Keratinocyte (primary cell): Measurements from ENCODE around the gene LEMD1. TPM values are rescaled to one million over a fixed set of nuclear protein-coding genes. Genes with fewer than 3 reads are reported as not detected.

Experiments used
- DNase-seq: peaks from one replicate; pipeline ENCODE4 v3.0.0-alpha.2; 2011; ENCODE audit warnings: low read depth, missing footprints, low spot score
- FAIRE-seq: peaks from 2 replicates; lab custom pipeline; 2011; peaks lifted over from hg19 to GRCh38; lab: Jason Lieb, UNC
- H2AFZ ChIP-seq: 2 replicates; pipeline ENCODE4 v1.6.0; 2012; ENCODE audit warnings: low read length, control low read depth, inconsistent platforms; ENCODE audit not compliant: control insufficient read depth
- H3K27ac ChIP-seq: 2 replicates; pipeline ENCODE4 v1.5.1; 2011; ENCODE audit warnings: low read length; ENCODE audit not compliant: control insufficient read depth, insufficient read depth
- H3K27me3 ChIP-seq: 3 replicates; pipeline ENCODE4 v1.6.0; 2011; ENCODE audit warnings: low read length; ENCODE audit not compliant: control insufficient read depth, insufficient read depth; ENCODE audit errors: extremely low read depth
- H3K36me3 ChIP-seq, 2 experiments: 2 replicates in 1 of 2; 3 replicates in 1 of 2; pipeline ENCODE4 v1.5.1; 2011; ENCODE audit warnings: low read length in 2 of 2, mild to moderate bottlenecking in 1 of 2; ENCODE audit not compliant: control insufficient read depth in 2 of 2, insufficient read depth in 2 of 2; ENCODE audit errors: extremely low read depth in 1 of 2
- H3K4me1 ChIP-seq: 3 replicates; pipeline ENCODE4 v1.5.1; 2011; ENCODE audit warnings: low read length; ENCODE audit not compliant: control insufficient read depth, insufficient read depth; ENCODE audit errors: extremely low read depth
- H3K4me2 ChIP-seq: 3 replicates; pipeline ENCODE4 v1.6.0; 2011; ENCODE audit warnings: low read depth, low read length; ENCODE audit not compliant: control insufficient read depth, insufficient read depth; ENCODE audit errors: extremely low read depth
- H3K4me3 ChIP-seq, 3 experiments: fragments of 200-600 bp in 1 of 3; sonication (generic) in 1 of 3; 2 replicates in 2 of 3; 3 replicates in 1 of 3; pipeline ENCODE4 v1.5.1; 2011 to 2016; ENCODE audit warnings: low read length in 3 of 3, mild to moderate bottlenecking in 3 of 3, control low read depth in 2 of 3, inconsistent platforms in 1 of 3, low read depth in 1 of 3, mixed read lengths in 1 of 3, mixed run types in 1 of 3, moderate library complexity in 1 of 3; ENCODE audit not compliant: control insufficient read depth in 2 of 3, insufficient read depth in 2 of 3; ENCODE audit errors: extremely low read depth in 1 of 3
- H3K79me2 ChIP-seq: 2 replicates; pipeline ENCODE4 v1.6.0; 2012; ENCODE audit warnings: low read length; ENCODE audit not compliant: control insufficient read depth, insufficient read depth
- H3K9ac ChIP-seq: 3 replicates; pipeline ENCODE4 v1.6.0; 2011; ENCODE audit warnings: low read length; ENCODE audit not compliant: control insufficient read depth, insufficient read depth; ENCODE audit errors: extremely low read depth
- H3K9me1 ChIP-seq: 3 replicates; pipeline ENCODE4 v1.6.0; 2011; ENCODE audit warnings: low read length; ENCODE audit not compliant: control insufficient read depth, insufficient read depth; ENCODE audit errors: extremely low read depth
- H3K9me3 ChIP-seq: 2 replicates; pipeline ENCODE4 v1.5.1; 2012; ENCODE audit warnings: low read depth, low read length; ENCODE audit not compliant: control insufficient read depth
- H4K20me1 ChIP-seq: 3 replicates; pipeline ENCODE4 v1.6.0; 2011; ENCODE audit warnings: low read length; ENCODE audit not compliant: control insufficient read depth, insufficient read depth; ENCODE audit errors: extremely low read depth
- CTCF ChIP-seq, 3 experiments: IDR thresholded peaks in 1 of 3; conservative IDR thresholded peaks in 1 of 3; optimal IDR thresholded peaks in 1 of 3; 2 replicates in 2 of 3; 3 replicates in 1 of 3; pipeline versions ENCODE3 to v1.5.1; 2011; ENCODE audit warnings: low read length in 3 of 3, mild to moderate bottlenecking in 3 of 3, moderate library complexity in 2 of 3, control low read depth in 1 of 3, inconsistent platforms in 1 of 3; ENCODE audit not compliant: insufficient read depth in 2 of 3; ENCODE audit errors: extremely low read depth in 1 of 3
- EZH2 ChIP-seq: IDR thresholded peaks from one replicate; pipeline ENCODE4 v1.6.1; 2012; ENCODE audit warnings: inconsistent platforms, mild to moderate bottlenecking, low read length, moderate library complexity
- dilution Hi-C: fragments of 300-500 bp; cut with MboI; formaldehyde crosslinking; loops from one replicate; pipeline ENCODE4 v1.7.0; 2020; ENCODE audit warnings: low sequenced_read_pairs; ENCODE audit not compliant: extremely low pct_ligation_motif_present
- polyA plus RNA-seq, 5 experiments: library from polyadenylated mRNA; depleted of rRNA in 3 of 5; stranded (reverse) in 3 of 5; stranded (forward) in 1 of 5; unstranded in 1 of 5; fragments of >200 nt; gene quantifications; 1 replicate in 1 of 5; 2 replicates in 3 of 5; 3 replicates in 1 of 5; pipeline versions ENCODE4 v1.2.1 to v1.2.3, GENCODE V29; 2011 to 2012; ENCODE audit warnings: missing spikeins in 2 of 5, low read depth in 1 of 5, low replicate concordance in 1 of 5

Gene LEMD1
- polyA plus RNA-seq, 1 donor (not counting 4 experiments of a cell fraction or from before 2014, with no cell fraction given), result 1.9 TPM

GRCh38 chr1:205423814-205424399, 2.1 kb upstream of the LEMD1 start:
- Histone ChIP-seq H3K9ac (no peak overlapping the region), H3K79me2 (no peaks in the 10 kb centered on the region), H3K9me3 (no peaks in the 10 kb centered on the region), H2AFZ (no peak overlapping the region), H4K20me1 (no peaks in the 10 kb centered on the region), H3K4me1 (no peaks in the 10 kb centered on the region), H3K36me3 (no peaks in the 10 kb centered on the region), H3K4me2 (no peak overlapping the region), H3K27ac (no peak overlapping the region), H3K27me3 (peaks cover 41% of the 10 kb centered on the region), H3K4me3 (no peak overlapping the region), H3K9me1 (no peaks in the 10 kb centered on the region)
- no peak for DNase-seq
- FAIRE-seq, result no peak
- TF ChIP-seq EZH2, result no peak
- TF ChIP-seq CTCF (optimal IDR thresholded peaks at IDR 0.05 in 1 of 3, IDR thresholded peaks at IDR 0.05 in 1 of 3, conservative IDR thresholded peaks at IDR 0.05 in 1 of 3; ENCODE audit: extremely low read depth in 1 of 3, insufficient read depth in 2 of 3, low read length in 3 of 3), result no peak
- dilution Hi-C loops, result no loop called here

GRCh38 chr1:205422993-205423642, 1.3 kb upstream of the LEMD1 start:
- H3K27ac ChIP-seq, result no peak overlapping the region
- no peak for DNase-seq
- no peaks in the 10 kb centered on the region for H3K4me1 ChIP-seq
- no peak overlapping the region for H3K4me2 ChIP-seq
- H3K9me3 ChIP-seq, result no peaks in the 10 kb centered on the region
- no peaks in the 10 kb centered on the region for H4K20me1 ChIP-seq
- H3K27me3 ChIP-seq, result peaks cover 40% of the 10 kb centered on the region
- H3K79me2 ChIP-seq, result no peaks in the 10 kb centered on the region
- H3K9me1 ChIP-seq, result no peaks in the 10 kb centered on the region
- no peak for TF ChIP-seq EZH2
- TF ChIP-seq CTCF (optimal IDR thresholded peaks at IDR 0.05 in 1 of 3, IDR thresholded peaks at IDR 0.05 in 1 of 3, conservative IDR thresholded peaks at IDR 0.05 in 1 of 3; ENCODE audit: extremely low read depth in 1 of 3, insufficient read depth in 2 of 3, low read length in 3 of 3), result no peak
- no peak overlapping the region for H3K9ac ChIP-seq
- no peak for FAIRE-seq
- no peak overlapping the region for H2AFZ ChIP-seq
- no peaks in the 10 kb centered on the region for H3K36me3 ChIP-seq
- dilution Hi-C loops, result no loop called here
- H3K4me3 ChIP-seq, result no peak overlapping the region
